ENCODE data around the gene ZNF609.
A peak's percentile ranks its signal among the peaks of the same experiment; 100 is the strongest.
"Not testable (repeated sequence)": the region's sequence is repeated elsewhere in the genome, so short reads cannot be mapped to it uniquely, and the experiment has no call there.

ZNF609 gene

GRCh38 chr15:64459066-64459781 lies 1.2 kb upstream of the ZNF609 start:
- no peak for DNase-seq

GRCh38 chr15:64460724-64461720 lies 644 bp downstream of the ZNF609 start:
- DNase-seq: peak; percentile 14 to 31

- DNase-seq: no peak
These were observed 1.4 kb downstream of the ZNF609 start for GRCh38 chr15:64461721-64462162.

GRCh38 chr15:64462492-64462891 lies 2.1 kb downstream of the ZNF609 start:
- DNase-seq: no peak

- no peak for DNase-seq
These were observed 4.1 kb downstream of the ZNF609 start for GRCh38 chr15:64464276-64465005.

GRCh38 chr15:64466408-64467141 lies 6.2 kb downstream of the ZNF609 start:
- DNase-seq: no peak

GRCh38 chr15:64472161-64472560 lies 11.8 kb downstream of the ZNF609 start:
- DNase-seq: no peak

- no peak for DNase-seq
These were observed 14.5 kb downstream of the ZNF609 start for GRCh38 chr15:64474846-64475245.

- DNase-seq: no peak
These were observed 16.2 kb downstream of the ZNF609 start for GRCh38 chr15:64476550-64476949.

- DNase-seq: no peak
These were observed 18.5 kb downstream of the ZNF609 start for GRCh38 chr15:64478863-64479262.

GRCh38 chr15:64480891-64481290 lies 20.5 kb downstream of the ZNF609 start:
- DNase-seq: no peak

- DNase-seq: no peak
These were observed 23.4 kb downstream of the ZNF609 start for GRCh38 chr15:64483749-64484148.

- DNase-seq: no peak
These were observed 25.4 kb downstream of the ZNF609 start for GRCh38 chr15:64485796-64486195.

- DNase-seq: no peak
These were observed 30.4 kb downstream of the ZNF609 start for GRCh38 chr15:64490598-64491259.

GRCh38 chr15:64493641-64494040 lies 33.3 kb downstream of the ZNF609 start:
- DNase-seq: no peak

GRCh38 chr15:64495968-64496367 lies 35.6 kb downstream of the ZNF609 start:
- not testable (repeated sequence) for DNase-seq

- no peak for DNase-seq
These were observed 40.5 kb downstream of the ZNF609 start for GRCh38 chr15:64500695-64501395.

- no peak for DNase-seq
These were observed 41.0 kb downstream of the ZNF609 start for GRCh38 chr15:64501396-64501715.

- no peak for DNase-seq
These were observed 41.8 kb downstream of the ZNF609 start for GRCh38 chr15:64502151-64502550.

GRCh38 chr15:64502551-64502950 lies 42.2 kb downstream of the ZNF609 start:
- no peak for DNase-seq

GRCh38 chr15:64503197-64503596 lies 42.8 kb downstream of the ZNF609 start:
- peak in 1 of 2 donors; percentile 4 for DNase-seq
